Measurements from ENCODE around the gene CSNK2A2.

Gene CSNK2A2

DNA sequence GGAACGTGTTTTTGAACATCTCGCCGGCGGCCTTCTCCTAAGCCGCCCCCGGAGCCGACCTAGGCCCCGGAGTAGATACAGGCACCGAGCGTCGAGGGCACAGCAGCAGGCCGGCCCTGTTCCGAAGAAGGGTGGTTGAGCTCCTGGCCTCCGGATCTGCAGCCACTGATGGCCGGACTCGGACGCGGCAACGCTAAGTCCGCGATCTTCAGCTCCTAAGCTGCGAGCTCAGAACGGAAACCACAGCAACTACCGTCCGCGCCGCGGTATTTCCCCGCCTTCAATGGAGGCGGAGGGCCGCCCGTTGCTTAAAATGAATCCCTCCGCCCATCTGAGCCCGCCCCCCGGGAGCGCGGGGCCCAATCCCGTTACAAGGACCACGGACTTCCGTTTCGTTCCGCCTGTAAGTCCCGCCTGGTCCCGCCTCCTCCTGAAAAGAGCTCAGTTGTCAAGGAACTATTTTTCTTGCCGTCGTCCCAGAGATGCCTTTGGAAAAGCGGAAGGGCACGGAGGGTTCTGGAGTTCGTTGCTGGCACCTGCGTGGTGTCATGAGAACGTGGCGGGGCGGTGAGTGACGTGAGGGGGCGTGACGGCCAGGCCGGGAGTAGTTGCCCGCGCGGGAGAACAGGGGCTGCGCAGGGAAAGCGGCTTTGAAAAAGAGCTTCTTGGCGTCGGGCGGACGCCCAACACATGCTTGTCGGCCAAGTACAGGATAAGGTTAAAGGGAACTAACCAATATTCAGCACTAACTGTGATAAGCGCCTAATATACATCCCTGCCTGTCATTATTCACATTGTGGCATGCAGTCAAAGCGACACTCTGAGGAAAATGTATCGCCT is 68.6 kb downstream of the CSNK2A2 start, which contains the start of gene CFAP20:
Gene CFAP20, minus strand, starts transcription at position 285 of the 840 bp plus-strand sequence. Its CDS starts 266 bp downstream, at position 19.
- DNase-seq, result peak; percentile 98 to 99

GRCh38 chr16:58128711-58129096 is 69.2 kb downstream of the CSNK2A2 start:
- DNase-seq, result no peak

DNA sequence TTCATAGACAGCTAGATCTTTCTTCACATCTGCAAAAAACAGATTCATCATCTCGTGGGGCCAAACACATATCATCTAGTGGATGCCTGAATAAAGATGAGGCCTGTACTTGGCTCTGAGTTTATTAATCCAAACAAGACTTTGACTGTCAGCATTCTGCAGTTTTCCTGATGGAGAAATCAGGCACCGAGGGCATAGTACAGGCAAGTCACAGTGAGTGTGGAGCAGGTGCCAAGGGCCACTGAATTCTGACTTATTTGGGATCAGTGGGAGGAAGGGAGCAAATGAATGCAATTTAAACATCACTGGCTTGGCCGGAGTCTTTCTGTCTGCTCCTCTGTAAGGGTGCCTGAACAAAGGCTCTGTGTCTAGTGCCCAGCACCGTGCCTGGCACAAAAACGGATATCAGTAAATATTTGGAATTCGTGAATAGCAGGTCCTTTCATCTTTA is 69.7 kb downstream of the CSNK2A2 start:
- no peak for DNase-seq

DNA sequence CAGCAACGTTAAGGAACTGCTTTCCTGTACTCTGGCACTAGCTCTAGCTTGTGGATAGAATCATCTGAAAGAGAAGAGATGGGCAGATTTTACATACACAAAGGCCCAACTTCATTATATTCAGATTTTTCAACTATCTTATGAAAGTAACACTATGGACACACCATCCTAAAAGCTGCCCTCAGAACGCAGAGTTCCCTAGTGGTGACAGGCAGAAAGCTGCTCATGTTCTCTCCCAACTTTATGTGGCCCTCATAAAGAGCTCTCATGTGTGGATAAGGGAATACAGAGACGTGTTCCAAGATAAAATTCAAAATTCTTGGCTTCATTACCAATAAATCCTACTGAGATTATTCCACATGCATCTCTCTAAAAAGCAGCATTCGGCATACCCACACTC is 70.3 kb downstream of the CSNK2A2 start:
- DNase-seq, result peak in 1 of 2 donors; percentile 2

GRCh38 chr16:58127033-58127556 is 70.8 kb downstream of the CSNK2A2 start:
- DNase-seq, result peak; percentile 14 to 41

DNA sequence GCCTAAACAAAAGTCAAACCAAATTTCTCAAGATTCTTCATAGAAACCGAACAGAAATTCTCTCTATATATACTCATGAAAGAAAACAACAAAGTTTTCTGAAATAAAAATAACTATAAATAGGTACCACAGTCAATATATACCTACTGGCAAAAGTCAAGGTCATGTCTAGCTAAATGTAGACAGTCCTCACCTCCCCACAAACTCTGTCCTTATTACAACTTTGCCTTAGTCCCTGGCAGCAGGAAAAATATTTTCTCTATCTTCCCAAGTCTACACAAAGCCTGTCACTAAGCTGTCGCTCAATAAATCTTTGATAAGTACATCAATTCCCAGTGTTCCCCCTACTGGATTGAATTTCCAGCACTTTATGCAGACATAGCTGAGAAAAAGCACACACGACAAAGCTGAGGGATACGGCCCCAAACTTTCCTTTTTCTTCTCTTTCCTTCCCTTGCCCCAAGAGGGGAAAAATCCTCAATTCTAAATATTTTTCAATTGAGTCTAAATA is 71.4 kb downstream of the CSNK2A2 start:
- no peak for DNase-seq

DNA sequence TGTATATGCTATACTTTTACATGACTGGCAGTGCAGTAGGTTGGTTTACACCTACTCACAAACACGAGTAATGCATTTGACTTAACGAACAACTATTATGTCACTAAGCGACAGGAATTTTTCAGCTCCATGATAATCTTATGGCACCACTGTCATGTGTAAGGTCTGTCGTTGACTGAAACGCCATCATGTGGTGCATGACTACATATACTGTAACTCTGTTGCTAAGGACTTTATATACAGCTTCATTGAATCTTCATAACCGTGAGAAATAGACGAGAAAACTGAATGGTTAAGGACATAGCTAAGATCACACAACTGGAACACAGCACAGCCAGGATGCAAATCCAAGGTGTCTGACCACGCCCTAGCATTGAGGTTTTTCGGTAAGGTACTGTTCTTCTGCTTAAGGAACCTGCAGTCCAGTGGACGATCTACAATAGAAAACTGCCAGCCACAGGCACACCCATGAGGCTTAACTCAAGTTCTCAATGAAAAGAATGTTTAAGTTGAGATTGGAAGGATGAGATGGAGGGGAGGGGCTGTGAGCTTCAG is 72.0 kb downstream of the CSNK2A2 start:
- peak; percentile 9 to 62 for DNase-seq

DNA sequence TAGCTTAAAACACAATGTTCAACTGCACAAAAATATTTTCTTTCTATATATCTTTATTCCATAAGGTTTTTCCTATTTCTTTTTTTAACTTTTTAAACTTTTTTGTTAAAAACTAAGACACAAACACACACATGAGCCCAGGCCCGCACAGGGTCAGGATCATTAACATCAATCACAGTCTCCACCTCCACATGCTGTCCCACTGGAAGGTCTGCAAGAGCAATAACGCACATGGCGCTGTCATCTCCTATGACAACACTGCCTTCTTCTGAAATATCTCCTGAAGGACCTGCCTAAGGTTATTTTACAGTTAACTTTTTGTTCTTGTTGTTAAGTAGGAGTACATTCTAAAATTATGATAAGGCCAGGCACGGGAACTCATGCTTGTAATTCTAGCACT is 72.9 kb downstream of the CSNK2A2 start:
- DNase-seq, result no peak

GRCh38 chr16:58124601-58124915 is 73.3 kb downstream of the CSNK2A2 start:
- no peak for DNase-seq

- DNase-seq, result no peak
Measured at GRCh38 chr16:58123896-58124600, 73.9 kb downstream of the CSNK2A2 start.

DNA sequence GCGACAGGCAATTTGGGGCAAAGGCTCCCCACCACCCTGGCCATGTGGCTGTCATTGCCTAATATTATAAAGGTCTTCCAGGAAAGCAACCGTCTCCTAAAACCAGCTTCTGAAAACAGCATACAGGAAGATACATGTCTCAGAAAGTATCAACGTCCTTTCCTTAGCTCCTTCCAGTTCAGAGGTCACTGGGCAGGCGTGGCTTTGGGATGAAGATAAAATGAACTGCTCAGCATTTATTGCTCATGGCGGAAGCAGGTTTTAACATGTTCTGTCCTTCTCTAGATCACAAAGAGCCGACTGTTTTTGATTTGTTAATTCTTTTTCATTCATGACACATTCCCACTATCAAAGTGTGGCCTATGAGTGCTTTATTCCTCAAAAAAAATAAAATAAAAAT is 76.8 kb downstream of the CSNK2A2 start:
- DNase-seq, result no peak

- DNase-seq, result no peak
Measured at GRCh38 chr16:58120234-58120633, 77.7 kb downstream of the CSNK2A2 start.

DNA sequence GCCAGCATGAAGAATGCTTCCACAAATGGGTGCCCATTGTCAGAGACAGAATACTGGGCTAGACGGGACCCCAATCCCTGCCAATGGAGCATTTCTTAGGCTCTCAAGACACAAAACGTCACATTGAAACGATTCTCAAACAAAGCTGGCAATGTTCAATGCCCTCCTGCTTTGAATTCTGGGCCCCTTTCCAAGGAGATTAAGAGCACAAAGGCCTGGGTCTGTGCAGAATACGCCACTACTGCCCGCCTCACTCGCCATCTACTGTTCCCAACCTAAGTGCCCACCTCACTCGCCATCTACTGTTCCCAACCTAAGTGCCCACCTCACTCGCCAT is 78.4 kb downstream of the CSNK2A2 start:
- DNase-seq, result no peak

GRCh38 chr16:58118801-58119508 is 79.0 kb downstream of the CSNK2A2 start:
- no peak for DNase-seq

- no peak for DNase-seq
Measured at GRCh38 chr16:58116529-58116928, 81.4 kb downstream of the CSNK2A2 start.

GRCh38 chr16:58116081-58116480 is 81.8 kb downstream of the CSNK2A2 start:
- DNase-seq, result no peak

GRCh38 chr16:58114827-58115825 is 82.8 kb downstream of the CSNK2A2 start:
- DNase-seq, result no peak

DNA sequence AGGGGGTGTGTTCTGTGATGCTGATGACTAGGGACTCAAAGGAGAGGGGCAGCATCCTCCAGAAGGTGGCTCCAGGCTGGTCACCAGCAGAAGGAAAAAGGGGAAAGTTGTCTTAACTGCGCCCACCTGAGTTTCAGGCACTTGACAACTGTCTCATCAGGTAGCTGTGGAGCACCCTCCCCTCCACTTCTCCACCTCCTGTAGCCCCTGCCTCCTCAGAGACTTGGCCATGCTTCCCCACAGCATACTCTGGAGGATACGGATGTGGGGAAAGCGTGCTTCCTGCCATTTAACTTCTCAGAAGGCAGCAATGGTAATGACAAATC is 86.6 kb downstream of the CSNK2A2 start:
- DNase-seq, result no peak

GRCh38 chr16:58110571-58111301 is 87.2 kb downstream of the CSNK2A2 start:
- no peak for DNase-seq

DNA sequence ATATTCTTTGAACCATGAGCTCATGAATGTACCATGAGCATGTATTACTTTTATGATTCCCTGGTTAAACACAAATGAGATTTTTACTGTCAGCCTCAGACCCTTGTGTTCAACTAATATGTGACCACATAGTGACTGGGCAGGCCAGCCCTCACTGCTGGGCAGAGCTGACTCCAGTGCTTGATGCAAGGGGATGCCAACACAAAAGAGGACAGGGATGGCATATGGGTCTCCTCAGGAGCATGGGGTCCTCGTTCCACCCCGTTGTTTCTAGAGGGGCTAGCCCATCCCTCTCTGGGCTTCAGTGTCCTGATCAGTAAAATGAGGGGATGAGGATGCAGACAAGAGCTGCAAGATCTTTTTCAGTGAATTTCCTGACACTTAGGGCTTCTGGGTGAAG is 88.0 kb downstream of the CSNK2A2 start:
- DNase-seq, result no peak

GRCh38 chr16:58109330-58109729 is 88.6 kb downstream of the CSNK2A2 start:
- no peak for DNase-seq
